ENCODE results near the gene MTHFD2L. TPM values are rescaled to one million over a fixed set of nuclear protein-coding genes. Genes with fewer than 3 reads are reported as not detected.

Gene MTHFD2L
- total and polyA plus RNA-seq, 9 of the 15 experiments (the other 6 are each of a cell fraction or from before 2014, with no cell fraction given) = 10.0 to 39.0 (median 26.0) TPM

GRCh38 chr4:74206088-74206825 lies 48.3 kb downstream of the MTHFD2L start:
- DNase-seq (ENCODE audit: extremely low read depth in 1 of 4, low spot score in 3 of 4) = peak in 3 of 4 experiments; percentile 12 to 86 (median 67)
- Histone ChIP-seq H3K9me1 (ENCODE audit: control insufficient read depth, insufficient read depth, low read length) (no peaks in the 10 kb centered on the region), H3K36me3 (ENCODE audit: control insufficient read depth, insufficient read depth, low read length) (no peaks in the 10 kb centered on the region), H3K4me1 (replicated peaks in 1 of 2; ENCODE audit: control insufficient read depth in 2 of 2, insufficient read depth in 2 of 2, low read length in 2 of 2) (peaks cover 4 to 18% of the 10 kb centered on the region in 2 experiments; a peak in 3 of 5 replicates), H3K4me3 (no peak overlapping the region), H3K9me3 (replicated peaks; ENCODE audit: control insufficient read depth, insufficient read depth, low read depth, low read length) (no peaks in the 10 kb centered on the region), H4K20me1 (replicated peaks; ENCODE audit: control insufficient read depth, insufficient read depth, low read length) (no peaks in the 10 kb centered on the region), H3K4me2 (ENCODE audit: insufficient read depth, low read length) (peak overlapping the region; percentile 3; the same call in 1 of the 2 replicates), H3K79me2 (ENCODE audit: control insufficient read depth, insufficient read depth, low read length) (no peaks in the 10 kb centered on the region), H2AFZ (ENCODE audit: low read depth, low read length) (peak overlapping the region; percentile 22; the same call in 1 of the 2 replicates), H3K9ac (ENCODE audit: insufficient read depth in 1 of 2, low read depth in 2 of 2, low read length in 2 of 2) (peak overlapping the region in 1 of 2 experiments; percentile 33; a peak in 2 of 4 replicates), H3K27ac (ENCODE audit: extremely low read depth, low read depth, low read length) (peak overlapping the region; percentile 59; the same call in 2 of the 3 replicates), H3K27me3 (ENCODE audit: control insufficient read depth in 2 of 2, insufficient read depth in 2 of 2, low read length in 2 of 2) (no peaks in the 10 kb centered on the region)
- 0% methylated on average over 3 of the region's 3 CpGs for whole genome bisulfite sequencing (ENCODE audit: insufficient coverage, low coverage, missing lambda C conversion rate)
- BruUV-seq (replicated peaks) = no TSS peak
- intact Hi-C loops (cut with micrococcal nuclease) (no loop called here), in situ Hi-C loops (cut with MboI) (no loop called here)
- ATAC-seq = peak; percentile 92
- CTCF ChIA-PET (ENCODE audit: low intra/inter-chr PET ratio) = no interaction called here
- POLR2A ChIA-PET = no interaction called here
- FAIRE-seq = peak; percentile 68
- TF ChIP-seq CBFA2T2 (conservative IDR thresholded peaks at IDR 0.05) (peak; percentile 91), CEBPB (tag; IDR thresholded peaks at IDR 0.05) (no peak), HINFP (tag; conservative IDR thresholded peaks at IDR 0.05; ENCODE audit: low read depth) (no peak), ZNF589 (CRISPR knock-in tag; IDR thresholded peaks at IDR 0.05; ENCODE audit: low read depth) (0 out of 2 replicates have a peak, but pooled peaks have one; percentile 32), FOXM1 (IDR thresholded peaks at IDR 0.05; ENCODE audit: low read depth) (peak; percentile 58; the same call in 1 of the 2 replicates), FOXM1 (CRISPR knock-in tag; IDR thresholded peaks at IDR 0.05; ENCODE audit: low read depth) (no peak), BRF2 (IDR thresholded peaks at IDR 0.05; ENCODE audit: borderline replicate concordance, insufficient read depth, insufficient read length) (no peak), MTA2 (IDR thresholded peaks at IDR 0.05; ENCODE audit: low read depth) (peak; percentile 74; the same call in 1 of the 2 replicates), NFE2L1 (tag; IDR thresholded peaks at IDR 0.05; ENCODE audit: borderline replicate concordance, low read depth) (no peak), GATA2 (CRISPR knock-in tag; IDR thresholded peaks at IDR 0.05) (peak; percentile 73), ERF (CRISPR knock-in tag; IDR thresholded peaks at IDR 0.05) (no peak), MAFF (IDR thresholded peaks at IDR 0.05; ENCODE audit: low read length) (no peak), ZNF184 (CRISPR knock-in tag; IDR thresholded peaks at IDR 0.05) (no peak), FOXK2 (conservative IDR thresholded peaks at IDR 0.05 in 1 of 2, IDR thresholded peaks at IDR 0.05 in 1 of 2; ENCODE audit: low read depth in 2 of 2) (no peak), NFE2 (IDR thresholded peaks at IDR 0.05; ENCODE audit: low read depth) (0 out of 2 replicates have a peak, but pooled peaks have one; percentile 21), ZNF395 (CRISPR knock-in tag; IDR thresholded peaks at IDR 0.05) (0 out of 2 replicates have a peak, but pooled peaks have one; percentile 43), SMARCA4 (IDR thresholded peaks at IDR 0.05) (peak; percentile 79), PKNOX1 (IDR thresholded peaks at IDR 0.05) (0 out of 2 replicates have a peak, but pooled peaks have one; percentile 18)

Measured in K562 (cell line).